Smooth muscle cell (in vitro differentiated cells): ENCODE results near the gene YKT6. TPM values are rescaled to one million over a fixed set of nuclear protein-coding genes. Genes with fewer than 3 reads are reported as not detected.

Experiments
- DNase-seq: peaks from one replicate; lab custom pipeline; 2025; ENCODE audit not compliant: unreplicated experiment; lab: John Stamatoyannopoulos, UW
- H2AFZ ChIP-seq: fragments of 200-600 bp; sonication (generic); 2 replicates; pipeline ENCODE4 v1.6.0; 2016; ENCODE audit warnings: antibody characterized with exemption, low read depth, mild to moderate bottlenecking
- H3F3A ChIP-seq: fragments of 200-600 bp; sonication (generic); 2 replicates; pipeline ENCODE4 v1.6.0; 2017; ENCODE audit warnings: antibody characterized with exemption, low read depth
- H3K27ac ChIP-seq: fragments of 200-600 bp; sonication (generic); 2 replicates; pipeline ENCODE4 v1.5.1; 2016; ENCODE audit warnings: low read depth, mild to moderate bottlenecking
- H3K27me3 ChIP-seq: fragments of 200-600 bp; sonication (generic); 2 replicates; pipeline ENCODE4 v1.6.1; 2016; ENCODE audit warnings: low read depth, mild to moderate bottlenecking
- H3K36me3 ChIP-seq: fragments of 200-600 bp; sonication (generic); 2 replicates; pipeline ENCODE4 v1.5.1; 2016; ENCODE audit warnings: low read depth
- H3K4me1 ChIP-seq: fragments of 200-600 bp; sonication (generic); 2 replicates; pipeline ENCODE4 v1.5.1; 2016; ENCODE audit warnings: low read depth
- H3K4me2 ChIP-seq: fragments of 200-600 bp; sonication (generic); 2 replicates; pipeline ENCODE4 v1.6.0; 2016; ENCODE audit warnings: mild to moderate bottlenecking
- H3K4me3 ChIP-seq: fragments of 200-600 bp; sonication (generic); 2 replicates; pipeline ENCODE4 v1.5.1; 2016; ENCODE audit warnings: mild to moderate bottlenecking
- H3K79me2 ChIP-seq: fragments of 200-600 bp; sonication (generic); 2 replicates; pipeline ENCODE4 v1.6.0; 2016; ENCODE audit warnings: low read depth, mild to moderate bottlenecking
- H3K9ac ChIP-seq: fragments of 200-600 bp; sonication (generic); 2 replicates; pipeline ENCODE4 v1.6.0; 2016; ENCODE audit warnings: low read depth
- H3K9me3 ChIP-seq: fragments of 200-600 bp; sonication (generic); replicated peaks from 2 replicates; pipeline ENCODE4 v1.5.1; 2016; ENCODE audit warnings: low read depth
- H4K20me1 ChIP-seq: fragments of 200-600 bp; sonication (generic); 2 replicates; pipeline ENCODE4 v1.6.0; 2016; ENCODE audit warnings: low read depth
- CTCF ChIP-seq: fragments of 200-600 bp; sonication (generic); IDR thresholded peaks from 2 replicates; pipeline ENCODE4 v1.5.1; 2017; ENCODE audit warnings: borderline replicate concordance, mild to moderate bottlenecking, antibody characterized with exemption; ENCODE audit not compliant: insufficient read depth, poor library complexity, severe bottlenecking
- WGBS: methylation state at CpG from one replicate; pipeline ENCODE4 v1.1.7; 2016; ENCODE audit warnings: low lambda C conversion rate; 5-methylcytosine and 5-hydroxymethylcytosine counted together
- polyA plus RNA-seq: library from polyadenylated mRNA; unstranded; fragments of >200 nt; fragmentation: Nextera tagmentation; extraction: Ambion mirVana; gene quantifications from 2 replicates; pipeline ENCODE4 v1.2.1, GENCODE V29; 2016
- total RNA-seq: library from RNA; depleted of rRNA; stranded (reverse); fragments of >200 nt; gene quantifications from 2 replicates; pipeline ENCODE4 v1.2.3, GENCODE V29; 2014

YKT6 gene
- total and polyA plus RNA-seq, 2 experiments from 2014 or later = 64.2 to 86.5 TPM

GRCh38 chr7:44242091-44242490 is 41.3 kb downstream of the YKT6 start:
- no peaks in the 10 kb centered on the region for H4K20me1 ChIP-seq
- 83% methylated on average over 10 of the region's 10 CpGs for WGBS
- no peak for DNase-seq
- H3K9ac ChIP-seq = no peak overlapping the region
- H3K79me2 ChIP-seq = no peaks in the 10 kb centered on the region
- no peak overlapping the region for H2AFZ ChIP-seq
- no peaks in the 10 kb centered on the region for H3K36me3 ChIP-seq
- no peaks in the 10 kb centered on the region for H3K4me1 ChIP-seq
- no peak for TF ChIP-seq CTCF
- no peaks in the 10 kb centered on the region for H3F3A ChIP-seq
- H3K4me2 ChIP-seq = no peak overlapping the region
- no peak overlapping the region for H3K27ac ChIP-seq
- H3K9me3 ChIP-seq = no peaks in the 10 kb centered on the region
- H3K27me3 ChIP-seq = no peaks in the 10 kb centered on the region
- no peak overlapping the region for H3K4me3 ChIP-seq

DNA sequence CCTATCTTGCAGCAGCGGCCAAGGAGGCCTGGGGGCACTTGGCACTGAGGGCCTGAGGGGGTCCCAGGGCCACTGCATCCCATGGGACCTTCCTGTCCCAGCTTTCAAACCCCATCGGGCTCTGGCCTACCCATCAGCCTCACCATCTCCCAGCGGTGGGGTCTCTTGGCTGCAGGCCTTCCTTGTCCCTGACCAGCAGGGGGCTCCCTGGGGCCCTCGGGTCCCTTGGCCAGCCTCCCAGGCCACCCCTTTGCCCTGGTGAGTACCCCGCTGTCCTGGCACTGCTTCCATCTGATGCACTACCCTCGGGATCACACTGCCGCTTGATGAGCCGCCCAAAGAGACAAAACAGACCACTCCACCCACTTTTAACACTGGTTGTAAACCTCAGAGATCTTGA is 43.5 kb downstream of the YKT6 start:
- no peak for DNase-seq
- Histone ChIP-seq H3K9ac (no peak overlapping the region), H3K4me2 (no peak overlapping the region), H3K4me1 (no peaks in the 10 kb centered on the region), H4K20me1 (no peaks in the 10 kb centered on the region), H2AFZ (no peak overlapping the region), H3K4me3 (no peak overlapping the region), H3F3A (no peaks in the 10 kb centered on the region), H3K9me3 (no peaks in the 10 kb centered on the region), H3K79me2 (no peaks in the 10 kb centered on the region), H3K36me3 (no peaks in the 10 kb centered on the region), H3K27ac (no peak overlapping the region), H3K27me3 (no peaks in the 10 kb centered on the region)
- peak; percentile 45 for TF ChIP-seq CTCF
- WGBS = 64% methylated on average over 8 of the region's 8 CpGs

GRCh38 chr7:44246396-44247113 is 45.8 kb downstream of the YKT6 start:
- H2AFZ ChIP-seq = no peak overlapping the region
- H3K4me2 ChIP-seq = no peak overlapping the region
- no peaks in the 10 kb centered on the region for H3K36me3 ChIP-seq
- H3K27me3 ChIP-seq = no peaks in the 10 kb centered on the region
- no peaks in the 10 kb centered on the region for H3K4me1 ChIP-seq
- no peak overlapping the region for H3K9ac ChIP-seq
- DNase-seq = no peak
- H3K4me3 ChIP-seq = no peak overlapping the region
- no peaks in the 10 kb centered on the region for H4K20me1 ChIP-seq
- TF ChIP-seq CTCF = no peak
- no peaks in the 10 kb centered on the region for H3F3A ChIP-seq
- no peaks in the 10 kb centered on the region for H3K79me2 ChIP-seq
- H3K27ac ChIP-seq = no peak overlapping the region
- H3K9me3 ChIP-seq = no peaks in the 10 kb centered on the region
- 89% methylated on average over 7 of the region's 7 CpGs for WGBS
